Bronchial epithelial cell (primary cell): ENCODE data around the gene SCUBE1. TPM values are rescaled to one million over a fixed set of nuclear protein-coding genes. Genes with fewer than 3 reads are reported as not detected.

ENCODE experiments used
- DNase-seq: peaks from one replicate; pipeline ENCODE4 v3.0.0-alpha.2; 2010; ENCODE audit warnings: low read depth
- FAIRE-seq: peaks from 2 replicates; lab custom pipeline; 2011; peaks lifted over from hg19 to GRCh38; lab: Jason Lieb, UNC
- H3K27me3 ChIP-seq: 2 replicates; pipeline ENCODE4 v1.5.1; 2011; ENCODE audit warnings: low read length; ENCODE audit not compliant: control insufficient read depth, insufficient read depth
- H3K36me3 ChIP-seq: 2 replicates; pipeline ENCODE4 v1.5.1; 2011; ENCODE audit warnings: low read length; ENCODE audit not compliant: control insufficient read depth, insufficient read depth
- H3K4me3 ChIP-seq: 2 replicates; pipeline ENCODE4 v1.5.1; 2011; ENCODE audit warnings: mild to moderate bottlenecking, low read depth, low read length, control low read depth
- total RNA-seq: library from RNA; depleted of rRNA; stranded (reverse); fragments of >200 nt; gene quantifications from 2 replicates; pipeline ENCODE4 v1.2.1, GENCODE V29; 2014
- TF ChIP-seq, protein P1 (sequence below): IDR thresholded peaks from 2 replicates; pipeline ENCODE4 v1.5.1; 2011; ENCODE audit warnings: mild to moderate bottlenecking, moderate library complexity, low read length, control low read depth, inconsistent platforms; ENCODE audit not compliant: insufficient read depth, severe bottlenecking

The SCUBE1 gene
- total RNA-seq, 1 donor from 2014 or later: under 0.01 TPM

DNA sequence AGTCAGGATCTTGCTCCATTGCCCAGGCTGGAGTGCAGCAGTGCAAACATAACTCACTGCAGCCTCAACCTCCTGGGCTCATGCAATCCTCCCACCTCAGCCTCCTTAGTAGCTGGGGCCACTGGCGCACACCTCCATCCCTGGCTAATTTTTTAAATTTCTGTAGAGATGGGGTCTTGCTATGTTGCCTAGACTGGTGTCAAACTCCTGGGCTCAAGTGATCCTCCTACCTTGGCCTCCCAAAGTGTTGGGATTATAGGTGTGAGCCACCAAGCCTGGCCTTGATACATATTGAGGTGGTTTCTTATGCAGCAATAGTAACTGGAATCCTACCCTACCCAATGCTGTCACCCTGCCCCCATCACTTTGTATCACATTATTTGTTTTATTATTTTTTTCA, 32.4 kb downstream of the SCUBE1 start:
- FAIRE-seq (no peak), DNase-seq (no peak)
- H3K4me3 ChIP-seq: no peak overlapping the region
- no peaks in the 10 kb centered on the region for H3K36me3 ChIP-seq
- H3K27me3 ChIP-seq: peaks cover 7% of the 10 kb centered on the region
- TF ChIP-seq, protein P1, sequence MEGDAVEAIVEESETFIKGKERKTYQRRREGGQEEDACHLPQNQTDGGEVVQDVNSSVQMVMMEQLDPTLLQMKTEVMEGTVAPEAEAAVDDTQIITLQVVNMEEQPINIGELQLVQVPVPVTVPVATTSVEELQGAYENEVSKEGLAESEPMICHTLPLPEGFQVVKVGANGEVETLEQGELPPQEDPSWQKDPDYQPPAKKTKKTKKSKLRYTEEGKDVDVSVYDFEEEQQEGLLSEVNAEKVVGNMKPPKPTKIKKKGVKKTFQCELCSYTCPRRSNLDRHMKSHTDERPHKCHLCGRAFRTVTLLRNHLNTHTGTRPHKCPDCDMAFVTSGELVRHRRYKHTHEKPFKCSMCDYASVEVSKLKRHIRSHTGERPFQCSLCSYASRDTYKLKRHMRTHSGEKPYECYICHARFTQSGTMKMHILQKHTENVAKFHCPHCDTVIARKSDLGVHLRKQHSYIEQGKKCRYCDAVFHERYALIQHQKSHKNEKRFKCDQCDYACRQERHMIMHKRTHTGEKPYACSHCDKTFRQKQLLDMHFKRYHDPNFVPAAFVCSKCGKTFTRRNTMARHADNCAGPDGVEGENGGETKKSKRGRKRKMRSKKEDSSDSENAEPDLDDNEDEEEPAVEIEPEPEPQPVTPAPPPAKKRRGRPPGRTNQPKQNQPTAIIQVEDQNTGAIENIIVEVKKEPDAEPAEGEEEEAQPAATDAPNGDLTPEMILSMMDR: no peak

DNA sequence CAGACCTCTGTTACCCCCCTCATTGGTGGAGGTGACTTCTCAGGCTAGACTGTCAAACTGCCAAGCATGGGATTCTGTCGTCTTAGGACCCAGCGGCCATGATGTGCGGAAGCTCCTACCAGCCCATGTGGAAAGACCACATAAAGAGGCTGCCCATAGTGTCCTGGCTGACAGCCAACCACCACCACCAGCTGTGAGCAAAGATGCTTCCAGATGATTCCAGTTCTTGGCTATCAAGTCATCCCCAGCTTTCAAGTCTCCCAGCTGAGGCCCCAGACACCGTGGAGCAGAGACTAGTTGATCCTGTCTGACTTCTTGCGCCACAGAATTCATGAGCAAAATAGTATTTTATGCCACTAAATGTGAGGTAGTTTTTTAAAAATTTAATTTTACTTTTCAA, 32.9 kb downstream of the SCUBE1 start:
- DNase-seq (no peak), FAIRE-seq (peak; percentile 43)
- Histone ChIP-seq H3K27me3 (peaks cover 7% of the 10 kb centered on the region), H3K36me3 (no peaks in the 10 kb centered on the region), H3K4me3 (no peak overlapping the region)
- TF ChIP-seq, protein P1: no peak

DNA sequence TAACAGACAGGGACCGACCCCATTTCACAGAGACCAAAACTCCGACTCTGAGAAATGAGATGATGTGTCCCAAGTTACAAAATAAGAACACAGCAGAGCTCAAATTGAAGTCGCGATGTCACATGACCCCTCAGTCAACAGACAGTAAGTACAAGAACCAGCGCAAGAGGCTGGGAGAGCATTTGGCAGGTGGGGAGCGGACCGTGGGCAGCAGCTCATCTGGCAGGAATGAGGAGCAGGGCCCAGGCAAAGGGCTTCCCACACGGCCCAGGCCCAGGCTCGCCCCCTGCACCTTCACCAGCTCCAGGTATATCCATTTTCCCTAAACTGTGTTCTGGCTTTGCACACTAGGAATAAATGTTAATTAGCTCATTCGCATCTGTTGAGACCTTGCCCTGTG, 34.3 kb downstream of the SCUBE1 start:
- FAIRE-seq (no peak), DNase-seq (no peak)
- H3K4me3 ChIP-seq: no peak overlapping the region
- peaks cover 7% of the 10 kb centered on the region for H3K27me3 ChIP-seq
- TF ChIP-seq, protein P1: no peak
- no peaks in the 10 kb centered on the region for H3K36me3 ChIP-seq

DNA sequence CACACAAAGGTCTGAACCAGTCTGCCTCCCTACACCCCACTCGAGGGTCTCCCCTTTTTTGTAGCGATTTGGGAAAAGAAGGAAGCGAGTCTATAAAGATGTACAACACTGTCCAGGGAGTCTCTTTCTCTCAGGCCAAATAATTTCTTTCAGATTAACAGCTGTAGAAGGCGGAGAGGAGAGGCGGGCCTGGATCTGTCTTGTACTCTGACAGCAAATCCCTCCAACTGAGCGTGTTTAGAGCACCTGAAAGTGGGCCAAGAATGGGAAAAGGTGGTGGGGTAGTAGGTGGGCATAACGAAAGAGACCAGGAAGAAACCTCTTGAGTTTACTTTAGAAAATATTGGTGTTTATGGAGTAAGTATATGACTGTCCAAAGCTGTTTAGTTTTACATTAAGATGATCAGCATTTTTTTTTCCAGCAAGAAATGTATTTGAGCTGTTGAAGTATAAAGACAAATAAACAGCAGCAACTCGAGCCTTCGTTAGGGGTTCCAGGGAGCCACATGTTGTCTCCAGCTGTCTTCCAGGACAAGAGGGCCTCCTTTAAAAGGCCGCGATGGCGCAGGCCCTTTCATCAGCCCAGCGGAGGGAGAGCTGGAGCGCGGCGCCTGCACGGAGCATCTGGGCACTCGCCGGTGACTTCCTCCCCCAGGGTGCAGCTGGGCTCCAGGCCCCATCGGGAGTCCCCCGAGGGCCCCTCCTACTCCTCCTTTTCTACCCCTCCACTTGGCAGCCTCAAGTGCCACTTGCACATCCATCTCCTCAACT, 34.9 kb downstream of the SCUBE1 start:
- DNase-seq: no peak
- TF ChIP-seq, protein P1: no peak
- no peak overlapping the region for H3K4me3 ChIP-seq
- peaks cover 7% of the 10 kb centered on the region for H3K27me3 ChIP-seq
- H3K36me3 ChIP-seq: no peaks in the 10 kb centered on the region
- FAIRE-seq: no peak

DNA sequence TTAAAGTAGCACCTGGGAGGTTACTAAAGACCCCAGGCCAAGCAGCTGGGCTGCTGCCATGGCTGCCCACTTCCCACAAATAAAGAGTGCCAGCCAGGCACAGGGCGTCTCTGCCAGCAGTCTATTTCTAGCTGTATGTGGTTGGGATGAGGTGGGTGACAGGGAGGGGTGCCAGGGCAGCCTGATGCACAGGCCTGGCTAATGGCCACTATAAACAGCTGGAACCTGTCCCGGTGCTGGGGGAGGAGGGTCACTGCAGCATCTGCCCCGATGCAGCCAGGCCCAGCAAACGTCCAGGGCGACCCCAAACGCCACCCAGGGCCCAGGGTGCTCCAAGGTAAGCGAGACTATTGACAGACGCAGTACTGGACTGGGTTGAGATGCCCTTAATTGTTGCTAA, 37.4 kb downstream of the SCUBE1 start:
- H3K36me3 ChIP-seq: no peaks in the 10 kb centered on the region
- H3K4me3 ChIP-seq: no peak overlapping the region
- H3K27me3 ChIP-seq: peaks cover 7% of the 10 kb centered on the region
- no peak for FAIRE-seq
- TF ChIP-seq, protein P1: no peak
- no peak for DNase-seq
